NCI-H187 (cell line): ENCODE measurements around the gene ZDHHC21.
A peak's percentile ranks its signal among the peaks of the same experiment; 100 is the strongest.

Experiments
- DNase-seq, 2 experiments: peaks; one replicate each; lab custom pipeline; 2025; lab: John Stamatoyannopoulos, UW

ZDHHC21 gene

GRCh38 chr9:14616188-14616982 lies 76.8 kb downstream of the ZDHHC21 start:
- DNase-seq: no peak

DNA sequence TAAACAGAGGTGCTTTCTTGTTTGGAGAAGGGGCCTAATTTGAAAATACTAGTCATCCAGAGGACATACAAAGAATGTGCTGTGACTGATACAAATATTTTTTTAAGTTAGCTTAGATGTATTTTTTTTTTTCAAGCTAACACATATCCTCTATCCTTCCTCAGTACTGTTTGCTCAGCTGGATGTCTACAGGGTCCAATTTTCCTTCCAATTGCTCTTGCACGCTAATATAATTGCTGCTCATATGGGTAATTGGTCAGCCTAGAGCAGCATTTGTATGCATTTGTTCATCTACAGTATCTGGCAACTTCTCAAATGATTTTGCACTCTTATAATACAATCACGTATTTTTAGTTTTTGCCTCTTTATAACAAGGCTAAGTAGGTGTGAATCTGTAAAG lies 84.7 kb downstream of the ZDHHC21 start:
- DNase-seq: no peak

DNA sequence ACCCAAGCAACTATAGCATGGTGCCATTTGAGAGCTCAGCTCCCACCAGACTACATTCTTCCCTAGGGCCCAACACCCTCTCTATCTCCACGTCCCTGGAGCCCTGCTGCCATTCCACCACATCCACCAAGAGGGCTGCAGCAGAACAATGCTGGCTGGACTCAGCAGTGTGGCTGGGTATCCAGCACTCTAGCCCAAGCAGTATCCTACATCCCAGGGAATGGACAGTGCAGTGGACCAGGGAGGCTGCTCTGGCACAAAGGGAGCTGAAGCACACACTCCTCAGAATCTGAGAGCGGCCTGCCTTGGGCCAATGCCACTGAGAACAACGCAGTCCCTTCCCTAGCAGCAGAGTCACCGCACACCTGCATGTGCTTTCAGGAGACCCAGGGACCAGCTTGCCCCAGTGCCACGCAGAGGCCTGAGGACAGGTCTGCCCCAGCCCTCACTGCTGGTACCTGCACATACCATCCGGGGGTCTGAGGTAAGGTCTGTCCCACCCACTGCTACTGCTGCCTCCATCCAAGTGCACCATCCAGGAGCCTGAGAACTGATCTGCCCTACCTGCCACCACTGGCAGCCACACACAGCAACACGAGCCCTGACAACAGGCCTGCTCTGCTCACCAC lies 95.9 kb downstream of the ZDHHC21 start:
- DNase-seq: no peak

- DNase-seq: no peak
Observed at GRCh38 chr9:14593406-14593805, 99.8 kb downstream of the ZDHHC21 start.

GRCh38 chr9:14591411-14591810 lies 101.8 kb downstream of the ZDHHC21 start:
- DNase-seq: no peak

DNA sequence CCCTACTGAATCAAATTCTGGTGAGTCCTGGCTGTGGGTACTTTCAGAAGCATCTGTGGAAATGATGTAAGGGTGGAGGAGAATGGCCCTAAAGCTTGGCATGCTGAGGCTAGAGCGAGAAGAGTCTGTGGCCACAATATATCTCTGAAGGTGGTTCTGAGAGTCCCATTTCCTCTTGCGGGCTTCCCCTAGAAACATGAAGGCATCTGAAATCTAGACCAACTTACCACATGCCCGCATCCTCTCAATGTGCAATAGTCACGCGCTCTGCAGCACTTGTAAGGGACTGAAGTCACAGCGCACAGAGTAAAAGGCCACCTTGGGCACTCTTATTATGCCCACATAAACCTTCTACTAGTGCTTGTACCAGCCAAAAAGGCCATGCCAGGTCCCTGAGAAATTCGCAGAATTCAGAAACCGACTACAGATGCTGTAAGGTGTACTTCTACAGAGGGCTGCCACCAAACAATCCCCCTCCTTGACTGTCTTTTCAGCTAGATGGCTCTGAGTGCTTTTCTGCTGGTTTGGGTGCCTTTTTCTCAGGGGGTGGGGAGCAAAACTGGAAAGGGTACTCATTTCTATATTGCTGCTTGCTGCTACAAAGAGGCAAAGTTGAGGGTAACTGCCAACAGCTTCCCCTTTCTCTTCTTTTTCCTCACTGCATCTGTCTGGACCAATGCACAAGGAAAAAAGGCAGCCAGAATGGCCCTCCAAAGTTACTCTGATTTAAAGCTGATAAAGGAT lies 107.3 kb downstream of the ZDHHC21 start:
- DNase-seq: no peak

GRCh38 chr9:14584571-14584970 lies 108.7 kb downstream of the ZDHHC21 start:
- no peak for DNase-seq

DNA sequence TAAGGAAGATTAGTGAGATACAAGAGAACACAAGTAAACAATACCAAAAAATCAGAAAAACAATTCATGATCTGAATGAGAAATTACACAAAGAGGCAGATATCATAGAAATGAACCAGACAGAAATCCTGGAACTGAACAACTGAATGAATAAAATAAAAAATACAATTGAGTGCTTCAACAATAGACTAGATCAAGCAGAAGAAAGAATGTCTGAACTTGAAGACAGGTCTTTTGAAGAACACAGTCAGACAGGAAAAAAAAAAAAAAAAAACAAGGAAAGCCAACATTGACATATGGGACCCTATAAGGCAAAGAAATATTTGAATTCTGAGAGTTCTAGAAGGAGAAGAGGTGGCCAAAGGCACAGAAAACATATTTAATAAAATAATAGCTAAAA lies 115.2 kb downstream of the ZDHHC21 start:
- no peak for DNase-seq

DNA sequence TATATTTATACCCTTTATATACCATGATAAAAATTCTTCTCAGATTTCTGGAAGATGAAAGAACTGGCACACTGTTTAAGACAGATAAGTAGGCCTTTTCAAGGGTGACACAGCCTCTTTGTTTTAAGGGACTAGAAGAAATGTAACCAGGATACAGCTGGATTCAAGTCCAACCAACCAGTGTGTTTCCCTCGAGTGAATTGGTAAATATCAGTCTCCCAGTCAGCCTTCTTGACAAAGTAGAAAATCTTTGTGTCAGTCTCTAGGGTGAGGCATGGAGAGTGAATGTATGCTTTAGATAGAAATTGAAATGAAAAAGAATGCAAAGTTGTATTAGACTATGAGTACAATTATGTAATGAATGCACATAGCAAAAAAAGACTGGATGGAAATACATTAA lies 119.1 kb downstream of the ZDHHC21 start:
- no peak for DNase-seq

- DNase-seq: no peak
Observed at GRCh38 chr9:14573319-14573718, 119.9 kb downstream of the ZDHHC21 start.

DNA sequence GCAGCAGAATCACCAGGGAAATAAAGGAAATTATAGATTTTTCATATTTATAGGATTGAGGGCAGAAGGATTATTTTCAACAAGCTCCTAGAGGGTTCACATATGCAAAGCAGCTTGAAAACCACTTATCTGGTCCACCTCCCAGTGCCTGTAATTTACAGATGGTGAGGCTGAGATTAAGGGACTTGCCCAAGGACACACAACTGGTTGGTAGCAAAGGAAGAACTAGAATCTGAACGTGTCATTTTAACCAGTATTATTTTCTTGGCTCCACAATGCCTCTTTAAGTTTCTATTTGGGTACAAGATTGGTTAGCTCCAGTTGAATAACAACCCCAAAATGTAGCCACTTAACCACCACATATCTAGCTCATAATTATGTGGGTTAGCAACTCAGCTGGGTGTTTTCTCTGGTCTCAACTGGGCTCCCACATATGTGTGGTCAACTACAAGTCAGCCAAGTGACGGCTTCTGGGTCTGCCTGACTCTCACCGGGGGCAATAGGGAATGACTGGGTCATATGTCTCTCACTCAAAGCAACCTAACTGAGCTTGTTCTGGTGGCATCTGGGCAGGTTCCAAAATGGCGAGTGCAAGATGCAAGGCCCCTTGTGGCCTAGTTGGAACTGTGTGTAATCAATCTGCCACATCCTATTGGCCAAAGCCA lies 127.7 kb downstream of the ZDHHC21 start:
- DNase-seq: no peak

DNA sequence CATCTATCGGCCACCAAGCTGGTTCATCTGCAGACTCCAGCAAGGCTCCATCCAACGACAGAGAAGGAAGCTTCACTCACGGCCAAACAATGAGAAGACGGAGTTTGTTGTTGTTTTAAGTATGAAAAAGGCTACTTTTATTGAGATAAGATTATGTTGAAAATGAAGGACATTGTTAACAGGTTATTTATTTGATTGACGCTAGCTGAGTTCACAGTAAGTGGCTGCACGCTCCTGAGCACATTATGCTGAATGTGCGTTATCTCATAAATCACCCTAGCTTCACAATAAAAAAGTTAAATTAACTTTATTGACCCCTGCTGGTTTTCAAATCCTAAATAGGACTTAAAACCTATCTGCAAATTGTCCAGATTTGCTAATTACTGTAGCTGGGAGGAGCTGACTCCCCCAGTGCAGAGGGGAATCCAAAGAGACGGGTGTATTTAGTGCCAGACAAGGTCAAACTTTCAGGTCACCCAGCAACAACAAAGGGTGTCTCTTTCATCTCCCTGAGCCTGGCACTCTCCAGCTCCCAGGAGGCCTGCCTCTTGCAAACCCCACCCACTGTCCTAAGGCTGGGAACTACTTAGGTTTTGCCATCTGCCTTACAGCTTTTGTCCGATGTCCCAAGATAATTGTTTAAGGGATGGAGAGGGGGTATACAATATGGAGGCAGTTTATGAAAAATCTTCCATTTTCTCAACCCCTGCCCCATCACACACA lies 129.2 kb downstream of the ZDHHC21 start:
- peak in 1 of 2 experiments; percentile 48 for DNase-seq

- no peak for DNase-seq
Observed at GRCh38 chr9:14561929-14562405, 131.3 kb downstream of the ZDHHC21 start.
